H9 (cell line): ENCODE data around the gene XG. TPM values are rescaled to one million over a fixed set of nuclear protein-coding genes. Genes with fewer than 3 reads are reported as not detected.

Source experiments
- DNase-seq: peaks from one replicate; pipeline ENCODE4 v3.0.0-alpha.2; 2017
- H2AFZ ChIP-seq: one replicate; pipeline ENCODE4 v1.6.1; 2013; ENCODE audit warnings: mild to moderate bottlenecking, low read length, control low read depth, moderate library complexity
- H2AK5ac ChIP-seq: 2 replicates; pipeline ENCODE4 v1.6.1; 2013; ENCODE audit warnings: low read length, control low read depth, mixed read lengths; ENCODE audit not compliant: insufficient read length
- H2BK120ac ChIP-seq: one replicate; pipeline ENCODE4 v1.6.1; 2013; ENCODE audit warnings: low read depth, mild to moderate bottlenecking, low read length, control low read depth, inconsistent platforms; ENCODE audit not compliant: poor library complexity, severe bottlenecking
- H2BK12ac ChIP-seq: 2 replicates; pipeline ENCODE4 v1.6.1; 2013; ENCODE audit warnings: low read length, control low read depth, mixed read lengths, low read depth; ENCODE audit not compliant: insufficient read length
- H2BK15ac ChIP-seq: 2 replicates; pipeline ENCODE4 v1.6.1; 2013; ENCODE audit warnings: low read depth, low read length, control low read depth
- H2BK20ac ChIP-seq: one replicate; pipeline ENCODE4 v1.6.1; 2013; ENCODE audit warnings: low read depth, mild to moderate bottlenecking, low read length, control low read depth, inconsistent platforms; ENCODE audit not compliant: poor library complexity, severe bottlenecking
- H2BK5ac ChIP-seq: 2 replicates; pipeline ENCODE4 v1.6.1; 2013; ENCODE audit warnings: low read length, control low read depth, mixed read lengths; ENCODE audit not compliant: insufficient read length
- H3K14ac ChIP-seq: 2 replicates; pipeline ENCODE4 v1.6.1; 2013; ENCODE audit warnings: low read length, control low read depth; ENCODE audit not compliant: insufficient read depth
- H3K18ac ChIP-seq: 2 replicates; pipeline ENCODE4 v1.6.1; 2013; ENCODE audit warnings: low read depth, mild to moderate bottlenecking, mixed read lengths, low read length, control low read depth; ENCODE audit not compliant: insufficient read length
- H3K23ac ChIP-seq: 2 replicates; pipeline ENCODE4 v1.6.1; 2013; ENCODE audit warnings: low read length, control low read depth, mixed read lengths, low read depth; ENCODE audit not compliant: insufficient read length
- H3K23me2 ChIP-seq: 2 replicates; pipeline ENCODE4 v1.6.1; 2013; ENCODE audit warnings: low read depth, mild to moderate bottlenecking, mixed read lengths, low read length, control low read depth; ENCODE audit not compliant: insufficient read length, poor library complexity, severe bottlenecking
- H3K27ac ChIP-seq: 2 replicates; pipeline ENCODE4 v1.5.1; 2013; ENCODE audit warnings: low read length, control low read depth, mixed read lengths, low read depth; ENCODE audit not compliant: insufficient read length
- H3K27me3 ChIP-seq: 2 replicates; pipeline ENCODE4 v1.6.1; 2013; ENCODE audit warnings: low read length, control low read depth, inconsistent platforms; ENCODE audit not compliant: insufficient read depth
- H3K4ac ChIP-seq: 2 replicates; pipeline ENCODE4 v1.6.1; 2013; ENCODE audit warnings: low read depth, mild to moderate bottlenecking, control low read depth, inconsistent platforms, low read length, moderate library complexity
- H3K4me1 ChIP-seq: 2 replicates; pipeline ENCODE4 v1.6.1; 2013; ENCODE audit warnings: low read length, control low read depth, inconsistent platforms; ENCODE audit not compliant: insufficient read depth
- H3K4me2 ChIP-seq: 2 replicates; pipeline ENCODE4 v1.6.1; 2013; ENCODE audit warnings: low read length, control low read depth, mixed read lengths; ENCODE audit not compliant: insufficient read length, insufficient read depth
- H3K56ac ChIP-seq: 2 replicates; pipeline ENCODE4 v1.6.1; 2013; ENCODE audit warnings: low read depth, mild to moderate bottlenecking, mixed read lengths, low read length, control low read depth; ENCODE audit not compliant: insufficient read length
- H3K79me1 ChIP-seq: 2 replicates; pipeline ENCODE4 v1.6.1; 2013; ENCODE audit warnings: low read depth, mild to moderate bottlenecking, moderate library complexity, low read length, control low read depth, inconsistent platforms; ENCODE audit not compliant: insufficient read depth, poor library complexity, severe bottlenecking
- H3K79me2 ChIP-seq: 2 replicates; pipeline ENCODE4 v1.6.1; 2013; ENCODE audit warnings: low read length, control low read depth, inconsistent platforms; ENCODE audit not compliant: insufficient read depth
- H3K9ac ChIP-seq: 2 replicates; pipeline ENCODE4 v1.6.1; 2013; ENCODE audit warnings: low read length, control low read depth, mixed read lengths; ENCODE audit not compliant: insufficient read length; ENCODE audit errors: extremely low read depth
- H3K9me3 ChIP-seq: one replicate; pipeline ENCODE4 v1.6.1; 2013; ENCODE audit warnings: low read depth, low read length, inconsistent platforms; ENCODE audit not compliant: control insufficient read depth
- H3T11ph ChIP-seq: one replicate; pipeline ENCODE4 v1.6.1; 2013; ENCODE audit warnings: mild to moderate bottlenecking, low read length, control low read depth, inconsistent platforms
- H4K20me1 ChIP-seq: one replicate; pipeline ENCODE4 v1.6.1; 2013; ENCODE audit not compliant: control insufficient read depth, insufficient read length, insufficient read depth
- H4K5ac ChIP-seq: 2 replicates; pipeline ENCODE4 v1.6.1; 2013; ENCODE audit warnings: low read depth, mild to moderate bottlenecking, mixed read lengths, low read length, control low read depth; ENCODE audit not compliant: insufficient read length
- H4K8ac ChIP-seq: replicated peaks from 2 replicates; pipeline ENCODE4 v1.6.1; 2013; ENCODE audit warnings: low read length, control low read depth, mixed read lengths, low read depth; ENCODE audit not compliant: insufficient read length
- H4K91ac ChIP-seq: 2 replicates; pipeline ENCODE4 v1.6.1; 2013; ENCODE audit warnings: low read depth, mild to moderate bottlenecking, moderate library complexity, mixed read lengths, low read length, control low read depth; ENCODE audit not compliant: insufficient read length
- H3K27ac Mint-ChIP-seq, 3 experiments: 2 replicates in 2 of 3; 3 replicates in 1 of 3; pipeline ENCODE4 v1.8.0; 2020 to 2021; ENCODE audit warnings: mixed read lengths in 3 of 3, mild to moderate bottlenecking in 1 of 3, moderate library complexity in 1 of 3
- H3K27me3 Mint-ChIP-seq: 2 replicates; pipeline ENCODE4 v1.8.0; 2021; ENCODE audit warnings: low read depth, mild to moderate bottlenecking, moderate library complexity, mixed read lengths
- H3K36me3 Mint-ChIP-seq, 3 experiments: 2 replicates in 2 of 3; 3 replicates in 1 of 3; pipeline ENCODE4 v1.8.0; 2020 to 2021; ENCODE audit warnings: low read depth in 3 of 3, mixed read lengths in 3 of 3; ENCODE audit not compliant: insufficient read depth in 1 of 3
- H3K4me1 Mint-ChIP-seq, 2 experiments: 2 replicates each; pipeline ENCODE4 v1.8.0; 2020; ENCODE audit warnings: mixed read lengths in 2 of 2
- H3K4me3 Mint-ChIP-seq, 2 experiments: 2 replicates in 1 of 2; 3 replicates in 1 of 2; pipeline ENCODE4 v1.8.0; 2020 to 2021; ENCODE audit warnings: mild to moderate bottlenecking in 2 of 2, mixed read lengths in 2 of 2, moderate library complexity in 1 of 2
- H3K9me3 Mint-ChIP-seq, 2 experiments: 2 replicates in 1 of 2; 3 replicates in 1 of 2; pipeline ENCODE4 v1.8.0; 2020; ENCODE audit warnings: mild to moderate bottlenecking in 2 of 2, mixed read lengths in 2 of 2, moderate library complexity in 1 of 2
- CTCF ChIP-seq: fragments of 200-600 bp; sonication (generic); conservative IDR thresholded peaks from 3 replicates; pipeline ENCODE4 v1.8.0; 2021; ENCODE audit warnings: antibody characterized with exemption, mild to moderate bottlenecking
- WGBS: extraction: QIAGEN DNeasy Blood & Tissue Kit; methylation state at CpG from one replicate; pipeline ENCODE4 v1.1.7; 2013; ENCODE audit warnings: missing lambda C conversion rate, low lambda C conversion rate, mixed read lengths; ENCODE audit not compliant: insufficient read length; ENCODE audit errors: extremely low coverage; 5-methylcytosine and 5-hydroxymethylcytosine counted together
- total RNA-seq: library from RNA; stranded (reverse); gene quantifications from 2 replicates; pipeline ENCODE4 v1.2.1, GENCODE V29; 2021

XG gene
- total RNA-seq, 1 experiment from 2014 or later, result 1.1 TPM

GRCh38 chrX:2848871-2849301 is 97.0 kb downstream of the XG start:
- H3K9me3 Mint-ChIP-seq, result peaks cover 3 to 4% of the 10 kb centered on the region in 2 experiments; a peak in 4 of 5 replicates
- Histone ChIP-seq H4K5ac (no peak overlapping the region), H3T11ph (no peak overlapping the region), H2AFZ (no peak overlapping the region), H2BK5ac (peak overlapping the region; percentile 15), H3K79me2 (no peaks in the 10 kb centered on the region), H3K56ac (no peak overlapping the region), H3K9ac (no peak overlapping the region), H3K27me3 (no peaks in the 10 kb centered on the region), H4K20me1 (no peaks in the 10 kb centered on the region), H2BK120ac (no peak overlapping the region), H3K4ac (no peak overlapping the region), H3K9me3 (no peaks in the 10 kb centered on the region), H3K23me2 (no peaks in the 10 kb centered on the region), H3K4me1 (peaks cover 4% of the 10 kb centered on the region; the same call in 1 of the 2 replicates), H2BK12ac (no peak overlapping the region), H2BK15ac (no peak overlapping the region), H4K91ac (no peak overlapping the region), H3K79me1 (no peaks in the 10 kb centered on the region), H3K14ac (peak overlapping the region; percentile 52; the same call in 1 of the 2 replicates), H3K4me2 (peak overlapping the region; percentile 38), H3K18ac (no peak overlapping the region), H3K27ac (no peak overlapping the region), H3K23ac (no peak overlapping the region), H4K8ac (no peak overlapping the region), H2AK5ac (no peak overlapping the region), H2BK20ac (no peak overlapping the region)
- no CpG with 5 or more reads among the region's 9 CpGs for WGBS
- no peak for TF ChIP-seq CTCF
- peak overlapping the region; percentile 37 to 79 (median 65) for H3K27ac Mint-ChIP-seq
- H3K27me3 Mint-ChIP-seq, result no peaks in the 10 kb centered on the region
- H3K4me3 Mint-ChIP-seq, result peak overlapping the region in 1 of 2 experiments; percentile 19; a peak in 2 of 5 replicates
- no peak for DNase-seq
- peaks cover 26 to 32% of the 10 kb centered on the region in 2 experiments for H3K4me1 Mint-ChIP-seq
- peaks cover 11 to 13% (median 12%) of the 10 kb centered on the region in 3 experiments for H3K36me3 Mint-ChIP-seq
